Measurements from ENCODE around the gene SELENOS. TPM values are rescaled to one million over a fixed set of nuclear protein-coding genes. Genes with fewer than 3 reads are reported as not detected.
A peak's percentile ranks its signal among the peaks of the same experiment; 100 is the strongest.

The SELENOS gene
- total and polyA plus RNA-seq, 9 of the 15 experiments (the other 6 are each of a cell fraction or from before 2014, with no cell fraction given), result 24.9 to 57.4 (median 47.9) TPM

GRCh38 chr15:101275018-101275417 is 2.3 kb downstream of the SELENOS start:
- in situ Hi-C loops (cut with MboI), result no loop called here
- WGBS (ENCODE audit: insufficient coverage, low coverage, missing lambda C conversion rate), result 93% methylated on average over 5 of the region's 5 CpGs
- H3K4me3 ChIP-seq, result no peak overlapping the region

More at GRCh38 chr15:101275018-101275417, 2.3 kb downstream of the SELENOS start:
- H3K4me1 ChIP-seq (replicated peaks in 1 of 2; ENCODE audit: control insufficient read depth in 2 of 2, insufficient read depth in 2 of 2, low read length in 2 of 2), result peaks cover 6 to 10% of the 10 kb centered on the region in 2 experiments; a peak in 4 of 5 replicates
- ChIA-PET CTCF (ENCODE audit: low intra/inter-chr PET ratio) (no interaction called here), POLR2A (no interaction called here)
- peaks cover 63% of the 10 kb centered on the region for H3K36me3 ChIP-seq (ENCODE audit: control insufficient read depth, insufficient read depth, low read length)
- TSS peak; percentile 24 for BruUV-seq (replicated peaks)
- no peak overlapping the region for H3K9ac ChIP-seq (ENCODE audit: insufficient read depth in 1 of 2, low read depth in 2 of 2, low read length in 2 of 2)
- H3K9me3 ChIP-seq (replicated peaks; ENCODE audit: control insufficient read depth, insufficient read depth, low read depth, low read length), result no peaks in the 10 kb centered on the region
- intact Hi-C loops (cut with micrococcal nuclease), result loop anchor here (5.0 kb wide), 1 partner anchor 258 kb away; no protein-coding TSS in a partner anchor
- FAIRE-seq (no peak), DNase-seq (ENCODE audit: extremely low read depth in 1 of 4, low spot score in 3 of 4) (no peak), ATAC-seq (no peak)
- H2AFZ ChIP-seq (ENCODE audit: low read depth, low read length), result no peak overlapping the region
- peaks cover 19% of the 10 kb centered on the region for H3K79me2 ChIP-seq (ENCODE audit: control insufficient read depth, insufficient read depth, low read length)
- TF ChIP-seq ZNF668 (CRISPR knock-in tag; IDR thresholded peaks at IDR 0.05) (no peak), PTRF (tag; IDR thresholded peaks at IDR 0.05) (no peak), ZNF830 (CRISPR knock-in tag; IDR thresholded peaks at IDR 0.05) (no peak), MAFG (tag; conservative IDR thresholded peaks at IDR 0.05) (no peak), NFIX (CRISPR knock-in tag; IDR thresholded peaks at IDR 0.05; ENCODE audit: low read depth) (no peak), ARID3B (CRISPR knock-in tag; IDR thresholded peaks at IDR 0.05; ENCODE audit: borderline replicate concordance) (no peak), ZNF655 (CRISPR knock-in tag; IDR thresholded peaks at IDR 0.05) (no peak), ZNF707 (CRISPR knock-in tag; conservative IDR thresholded peaks at IDR 0.05) (no peak), ETS1 (conservative IDR thresholded peaks at IDR 0.05; ENCODE audit: control insufficient read depth, low read depth, low read length) (no peak), GATAD2A (IDR thresholded peaks at IDR 0.05) (no peak), TCF7L2 (IDR thresholded peaks at IDR 0.05; ENCODE audit: low read depth, low read length) (no peak), BHLHE40 (IDR thresholded peaks at IDR 0.05; ENCODE audit: low read length) (no peak)
- H3K27me3 ChIP-seq (ENCODE audit: control insufficient read depth in 2 of 2, insufficient read depth in 2 of 2, low read length in 2 of 2), result no peaks in the 10 kb centered on the region
- H3K27ac ChIP-seq (ENCODE audit: extremely low read depth, low read depth, low read length), result no peak overlapping the region
- no peaks in the 10 kb centered on the region for H3K9me1 ChIP-seq (ENCODE audit: control insufficient read depth, insufficient read depth, low read length)
- H3K4me2 ChIP-seq (ENCODE audit: insufficient read depth, low read length), result no peak overlapping the region
- peaks cover 11% of the 10 kb centered on the region; the same call in 1 of the 2 replicates for H4K20me1 ChIP-seq (replicated peaks; ENCODE audit: control insufficient read depth, insufficient read depth, low read length)

Data from K562 (cell line).